NCI-H146 treated with DMSO at 0.1 percent for 48 hours (cell line): Measurements from ENCODE around the gene ERVV-1.
A peak's percentile ranks its signal among the peaks of the same experiment; 100 is the strongest.
"Not testable (repeated sequence)": the region's sequence is repeated elsewhere in the genome, so short reads cannot be mapped to it uniquely, and the experiment has no call there.

Source experiments
- DNase-seq: peaks from one replicate; lab custom pipeline; 2025; ENCODE audit not compliant: unreplicated experiment; lab: John Stamatoyannopoulos, UW

ERVV-1 gene

DNA sequence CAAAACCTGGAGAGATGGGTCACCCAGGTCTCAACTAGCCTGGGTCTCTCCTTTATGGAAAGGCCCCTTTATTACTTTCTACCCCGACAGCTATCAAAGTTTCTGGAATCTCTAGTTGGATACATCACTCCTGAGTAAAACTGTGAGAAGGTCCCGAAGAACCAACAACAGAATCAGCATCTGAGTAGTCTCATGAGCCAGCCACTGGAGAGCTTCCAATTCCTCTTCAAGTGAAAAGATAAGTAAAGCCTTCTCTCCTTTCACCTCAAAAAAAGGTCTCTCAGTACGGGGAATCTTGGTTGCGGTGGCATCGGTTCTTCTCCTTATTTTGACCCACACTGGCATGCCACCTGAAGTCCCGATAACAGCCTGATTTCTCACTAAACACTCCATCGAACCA lies at the start of gene ERVV-1:
ERVV-1 (plus strand) TSS at position 301 of the 400 bp plus-strand sequence. CDS start 170 bp downstream, outside the sequence.
- no peak for DNase-seq

DNA sequence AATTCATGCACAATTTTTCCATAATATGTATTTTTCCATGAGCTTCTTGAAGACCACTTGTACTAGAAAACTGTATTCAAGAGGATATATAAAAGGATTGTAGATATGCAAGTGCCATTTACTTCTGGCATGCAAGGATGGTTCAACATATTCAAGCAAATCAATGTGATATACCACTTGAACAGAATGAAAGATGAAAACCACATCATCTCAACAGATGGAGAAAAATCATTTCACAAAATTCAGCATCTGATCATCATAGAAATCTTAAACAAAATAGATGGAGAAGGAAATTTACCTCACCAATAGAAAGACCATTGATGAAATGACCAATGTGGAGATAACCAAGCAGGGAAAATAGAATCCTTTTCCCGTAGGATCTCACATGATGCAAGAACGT lies 45.9 kb upstream of the ERVV-1 start:
- no peak for DNase-seq

GRCh38 chr19:52981329-52981728 lies 32.4 kb upstream of the ERVV-1 start:
- DNase-seq = no peak

- not testable (repeated sequence) for DNase-seq
Observed at GRCh38 chr19:52983167-52983566, 30.6 kb upstream of the ERVV-1 start.

DNA sequence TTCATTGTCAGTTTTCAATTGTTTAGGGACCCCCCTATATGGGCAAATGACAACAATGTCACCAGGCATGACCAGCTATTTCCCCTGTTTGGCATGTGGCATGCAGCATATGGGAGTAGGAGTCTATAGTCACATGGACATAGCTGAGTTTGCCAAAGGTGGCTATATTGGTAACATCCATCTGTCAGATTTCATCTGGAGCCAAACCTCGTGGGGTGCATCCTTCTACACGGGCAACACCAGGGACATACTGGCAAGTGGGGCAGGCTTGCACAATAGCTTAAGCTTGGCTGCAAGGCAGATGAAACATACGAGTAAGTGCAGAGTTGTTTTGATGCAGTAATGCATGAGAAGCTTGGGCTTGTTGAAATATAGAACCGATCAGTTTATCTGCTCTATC lies 26.5 kb upstream of the ERVV-1 start:
- no peak for DNase-seq

GRCh38 chr19:52988506-52988905 lies 25.2 kb upstream of the ERVV-1 start:
- DNase-seq = no peak

DNA sequence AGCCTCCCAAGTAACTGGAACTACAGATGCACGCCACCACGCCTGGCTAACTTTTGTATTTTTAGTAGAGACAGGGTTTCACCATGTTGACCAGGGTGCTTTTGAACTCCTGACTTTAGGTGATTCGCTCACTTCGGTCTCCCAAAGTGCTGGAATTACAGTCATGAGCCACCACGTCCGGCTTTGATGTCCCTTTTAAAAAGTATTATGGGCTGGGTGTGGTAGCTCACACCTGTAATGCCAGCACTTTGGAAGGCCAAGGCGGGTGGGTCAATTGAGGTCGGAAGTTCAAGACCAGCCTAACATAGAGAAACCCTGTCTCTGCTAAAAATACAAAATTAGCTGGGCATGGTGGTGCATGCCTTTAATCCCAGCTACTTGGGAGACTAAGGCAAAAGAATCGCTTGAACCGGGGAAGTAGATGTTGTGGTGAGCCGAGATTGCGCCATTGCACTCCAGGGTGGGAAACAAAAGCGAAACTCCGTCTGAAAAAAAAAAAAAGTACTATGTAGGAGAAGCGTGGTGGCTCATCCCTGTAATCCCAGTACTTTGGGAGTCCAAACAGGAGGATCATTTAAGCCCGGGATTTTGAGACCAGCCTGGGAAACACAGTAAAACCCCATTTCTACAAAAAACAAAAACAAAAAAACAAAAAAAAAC lies 22.8 kb upstream of the ERVV-1 start:
- DNase-seq = no peak

DNA sequence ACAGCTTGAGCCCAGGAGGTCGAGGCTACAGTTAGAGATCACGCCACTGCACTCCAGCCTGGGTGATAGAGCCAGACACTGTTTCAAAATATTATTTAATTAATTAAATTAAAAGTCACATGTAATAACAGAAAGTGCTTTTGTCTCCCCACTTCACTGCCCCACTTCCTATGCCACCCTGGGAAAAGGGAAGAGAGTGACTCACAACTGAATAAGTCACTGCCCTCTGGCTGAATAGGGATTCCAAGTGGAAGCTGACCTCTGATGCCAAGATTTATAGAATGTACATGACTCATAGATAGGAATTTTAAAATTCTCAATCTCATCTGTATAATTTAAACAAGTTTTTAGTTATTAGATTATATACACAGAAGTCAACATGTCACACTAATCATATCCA lies 22.2 kb upstream of the ERVV-1 start:
- DNase-seq = no peak

DNA sequence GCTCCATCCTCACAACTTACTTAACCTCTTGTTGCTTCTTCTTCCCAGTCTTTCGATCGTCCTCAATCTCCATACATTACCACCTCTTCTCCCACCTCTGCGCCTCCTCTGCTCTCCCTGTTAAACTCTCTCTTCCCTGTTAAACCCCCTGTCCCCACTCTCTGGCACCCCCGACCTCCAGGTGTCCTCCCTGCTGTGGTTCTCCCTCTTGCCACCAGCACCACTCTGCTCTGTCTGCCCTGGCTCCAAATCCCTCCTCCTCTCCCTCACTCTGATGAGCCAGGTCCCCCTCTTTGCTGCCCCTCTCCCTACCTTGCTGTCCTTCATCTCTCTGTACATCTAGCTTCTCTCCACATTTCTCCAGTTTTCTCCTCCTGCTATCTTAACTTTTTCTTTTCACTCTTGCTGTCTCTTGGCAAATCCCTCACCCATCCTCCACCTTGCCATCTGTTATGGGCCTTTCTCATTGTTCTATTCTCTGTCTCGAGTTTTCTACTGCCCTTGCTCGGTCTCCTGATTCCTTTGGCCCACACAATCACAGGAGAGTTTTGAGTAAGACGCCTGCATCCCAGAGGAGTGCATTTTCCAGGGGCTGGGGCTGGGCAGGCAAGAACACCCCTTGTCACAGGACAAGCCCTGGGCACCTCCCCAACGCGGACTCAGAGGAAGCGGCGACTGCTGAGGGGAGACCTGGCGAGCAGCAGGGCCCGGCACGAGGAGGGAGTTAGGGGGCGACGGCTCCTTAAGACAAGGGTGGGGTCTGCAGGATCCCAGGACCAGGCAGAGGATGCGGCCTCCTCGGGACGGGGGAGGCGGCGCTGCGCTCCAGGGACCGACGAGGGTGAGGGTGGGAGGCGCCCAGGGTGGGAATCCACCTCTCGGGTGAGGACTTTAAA lies 21.4 kb upstream of the ERVV-1 start:
- no peak for DNase-seq

DNA sequence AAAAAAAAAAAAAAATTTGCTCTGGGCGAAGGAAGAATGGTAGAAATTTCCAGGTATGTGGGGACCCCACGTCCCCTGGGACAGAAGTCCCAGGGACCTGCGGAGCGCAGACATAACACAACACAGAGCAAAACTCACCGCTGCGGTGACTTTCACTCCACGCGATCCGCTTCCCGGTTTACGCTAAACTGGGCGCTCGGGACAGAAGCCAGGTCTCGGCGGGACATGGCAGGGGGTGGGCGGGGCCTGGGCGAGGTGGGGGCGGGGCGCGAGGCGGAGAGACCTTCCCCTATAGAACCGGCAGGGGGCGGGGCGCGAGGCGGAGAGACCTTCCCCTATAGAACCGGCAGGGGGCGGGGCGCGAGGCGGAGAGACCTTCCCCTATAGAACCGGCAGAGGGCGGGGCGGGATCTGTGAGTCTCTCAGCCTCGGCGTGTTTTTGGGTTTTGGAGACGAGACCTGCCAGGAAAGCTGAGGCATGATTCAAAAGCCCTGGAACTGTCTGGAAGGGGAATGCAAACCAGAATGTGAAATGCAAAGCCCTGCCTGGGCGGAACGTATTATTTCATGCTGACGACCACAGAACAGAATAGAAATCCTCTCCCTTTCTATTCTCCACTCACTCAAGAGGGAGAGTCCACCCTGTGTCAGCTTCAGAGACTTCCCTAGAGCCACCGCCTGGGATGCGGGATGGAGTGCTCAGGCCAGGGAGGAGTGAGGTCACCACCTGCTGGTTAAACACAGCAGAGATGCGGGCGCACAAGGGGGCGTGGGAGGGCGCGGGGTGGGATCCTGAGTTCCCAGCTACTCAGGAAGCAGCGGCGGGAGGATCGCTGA lies 20.2 kb upstream of the ERVV-1 start:
- DNase-seq = peak; percentile 40

- no peak for DNase-seq
Observed at GRCh38 chr19:52995711-52996110, 18.0 kb upstream of the ERVV-1 start.

DNA sequence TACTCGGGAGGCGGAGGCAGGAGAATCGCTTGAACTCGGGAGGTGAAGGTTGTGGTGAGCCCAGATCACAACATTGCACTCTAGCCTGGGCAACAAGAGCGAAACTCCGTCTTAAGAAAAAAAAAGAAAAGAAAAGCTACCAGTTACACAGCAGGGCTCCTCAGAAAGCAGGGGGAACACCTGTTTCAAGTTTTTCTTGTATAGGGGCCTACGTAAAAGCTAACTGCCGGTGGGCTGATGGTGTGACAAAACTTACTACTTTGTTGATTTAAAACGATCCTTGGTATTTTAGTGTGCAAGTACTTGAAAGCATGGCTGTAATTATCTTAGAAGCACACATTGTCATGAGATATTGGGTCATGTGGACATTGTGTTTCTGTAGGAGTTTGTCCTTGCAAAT lies 15.7 kb upstream of the ERVV-1 start:
- DNase-seq = no peak

DNA sequence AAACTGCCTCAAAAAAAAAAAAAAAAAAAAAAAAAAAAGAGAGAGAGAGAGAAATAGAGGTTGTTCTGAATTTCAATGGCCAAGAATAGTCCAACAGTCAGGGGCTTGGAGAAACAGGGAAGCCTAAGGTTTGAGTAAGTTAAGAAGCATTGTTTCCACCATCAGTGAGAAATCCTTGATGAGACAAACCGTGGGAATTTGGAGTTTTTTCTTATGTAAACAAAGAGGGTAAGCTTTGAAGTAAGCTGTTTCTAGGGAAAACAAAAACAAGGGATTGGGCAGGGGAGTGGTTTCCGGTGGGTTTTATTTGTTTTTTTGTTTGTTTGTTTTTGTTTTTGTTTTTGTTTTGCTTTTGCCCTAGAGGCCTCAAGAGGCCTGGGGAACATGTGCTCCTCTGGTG lies 11.2 kb upstream of the ERVV-1 start:
- no peak for DNase-seq

DNA sequence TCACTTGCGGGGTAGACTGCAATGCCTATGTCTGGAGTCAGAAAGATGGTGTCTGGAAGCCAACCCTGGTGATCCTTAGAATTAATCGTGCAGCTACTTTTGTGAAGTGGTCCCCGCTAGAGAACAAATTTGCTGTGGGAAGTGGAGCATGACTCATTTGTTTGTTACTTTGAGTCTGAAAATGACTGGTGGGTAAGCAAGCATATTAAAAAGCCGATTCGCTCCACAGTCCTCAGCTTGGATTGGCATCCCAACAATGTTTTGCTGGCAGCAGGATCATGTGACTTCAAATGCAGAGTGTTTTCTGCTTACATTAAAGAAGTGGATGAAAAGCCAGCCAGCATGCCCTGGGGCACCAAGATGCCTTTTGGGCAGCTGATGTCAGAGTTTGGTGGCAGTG lies 9.5 kb upstream of the ERVV-1 start:
- no peak for DNase-seq

GRCh38 chr19:53007200-53007599 lies 6.5 kb upstream of the ERVV-1 start:
- DNase-seq = no peak

DNA sequence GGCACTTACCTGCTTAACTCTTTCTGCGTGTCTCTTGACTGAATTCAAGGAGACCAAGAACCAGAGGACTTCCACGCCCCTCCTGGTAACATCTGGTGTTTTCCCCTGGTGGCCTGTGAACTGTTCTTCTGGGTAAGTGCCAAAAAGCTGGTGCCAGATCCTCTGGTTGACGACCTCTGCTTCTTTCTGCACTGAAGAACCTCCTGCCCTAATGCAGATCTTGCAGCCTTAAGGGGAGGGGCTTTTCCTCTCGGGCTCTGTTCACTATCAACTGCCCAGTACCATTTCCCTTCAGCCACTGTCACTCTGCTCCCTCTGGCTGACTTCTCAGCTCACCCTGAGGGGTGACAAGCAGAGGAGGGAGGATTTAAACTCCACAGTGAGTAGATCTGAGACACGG lies 6.1 kb upstream of the ERVV-1 start:
- no peak for DNase-seq

DNA sequence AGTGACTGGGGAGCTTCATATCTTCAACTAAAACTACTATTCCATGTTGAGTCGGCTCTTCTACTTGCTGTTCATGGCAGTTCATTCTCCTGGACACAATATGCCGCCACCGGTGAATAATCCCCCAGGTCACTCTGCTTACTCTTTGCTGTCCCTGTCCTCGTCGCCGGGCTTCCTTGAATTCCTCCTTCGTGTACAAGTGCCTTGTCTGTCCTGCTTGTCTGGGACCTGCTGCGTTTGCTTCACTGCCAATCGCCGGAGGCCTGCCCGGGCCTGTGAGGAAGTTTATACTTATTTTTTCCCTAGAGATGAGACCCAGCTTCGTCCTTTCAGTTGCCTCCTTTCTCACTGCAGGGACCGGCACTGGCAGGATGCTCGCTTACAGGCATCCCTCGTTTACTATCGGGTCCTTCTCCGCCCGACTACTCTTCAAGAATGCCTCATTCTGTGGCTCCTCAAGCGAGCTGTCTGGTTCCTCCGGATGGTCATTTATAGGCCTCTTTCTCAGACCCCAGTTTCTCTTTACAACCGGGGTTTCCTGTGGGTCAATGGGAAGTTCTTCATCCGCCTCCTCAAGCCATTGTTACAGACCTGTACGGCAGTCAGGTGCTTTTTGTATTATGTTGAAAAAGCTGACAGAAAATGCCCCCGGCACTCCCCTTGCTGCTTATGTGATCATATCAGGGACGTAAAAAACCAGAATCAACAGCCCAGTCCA lies 5.5 kb upstream of the ERVV-1 start:
- no peak for DNase-seq

- no peak for DNase-seq
Observed at GRCh38 chr19:53010494-53010893, 3.2 kb upstream of the ERVV-1 start.

DNA sequence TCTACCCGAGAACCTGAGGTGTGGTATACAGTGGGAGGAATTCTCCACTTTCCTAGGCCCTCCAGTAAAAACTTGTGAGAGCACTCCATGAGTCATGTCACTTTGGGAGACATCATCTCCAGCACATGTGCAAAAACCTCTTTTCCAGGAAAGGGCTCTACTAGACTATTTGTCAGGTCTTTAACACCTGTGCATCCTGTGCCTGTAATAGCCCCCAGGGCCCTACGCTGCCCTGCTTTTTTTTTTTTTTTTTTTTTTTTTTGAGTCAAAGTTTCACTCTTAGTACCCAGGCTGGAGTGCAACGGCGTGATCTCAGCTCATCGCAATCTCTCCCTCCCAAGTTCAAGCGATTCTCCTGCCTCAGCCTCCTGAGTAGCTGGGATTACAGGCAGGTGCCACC lies 1.7 kb upstream of the ERVV-1 start:
- no peak for DNase-seq

- DNase-seq = no peak
Observed at GRCh38 chr19:53015159-53015558, 1.4 kb downstream of the ERVV-1 start.

GRCh38 chr19:53015730-53016129 lies 2.0 kb downstream of the ERVV-1 start:
- DNase-seq = no peak
